Lower leg skin (tissue), 4 donors: ENCODE data around the gene LIAS. TPM values are rescaled to one million over a fixed set of nuclear protein-coding genes. Genes with fewer than 3 reads are reported as not detected.
"Not testable (repeated sequence)": the region's sequence is repeated elsewhere in the genome, so short reads cannot be mapped to it uniquely, and the experiment has no call there.

Experiments
- DNase-seq, 2 donors: peaks; one replicate each; pipeline ENCODE4 v3.0.0-alpha.2; 2019; ENCODE audit warnings: low spot score in 2 of 2
- H3K4me3 ChIP-seq: fragments of 200-600 bp; sonication (generic); 2 replicates; pipeline ENCODE4 v1.5.1; 2017; ENCODE audit warnings: mild to moderate bottlenecking, low read depth; ENCODE audit not compliant: poor library complexity, severe bottlenecking
- CTCF ChIP-seq, 3 donors: fragments of 450-650 bp; IDR thresholded peaks; one replicate each; pipeline ENCODE4 v1.5.1; 2016; ENCODE audit warnings: antibody characterized with exemption in 3 of 3, mild to moderate bottlenecking in 3 of 3, moderate library complexity in 2 of 3
- POLR2A ChIP-seq, 2 donors: fragments of 450-650 bp; IDR thresholded peaks; one replicate each; pipeline ENCODE4 v1.6.1; 2016 to 2017; ENCODE audit warnings: antibody characterized with exemption in 2 of 2, mild to moderate bottlenecking in 1 of 2, moderate library complexity in 1 of 2
- WGBS, 2 donors: methylation state at CpG; one replicate each; pipeline ENCODE4 v1.1.5; 2018; 5-methylcytosine and 5-hydroxymethylcytosine counted together
- intact Hi-C: fragments of 100-400 bp; cut with DNase I; formaldehyde crosslinking; loops from one replicate; pipeline ENCODE4 v1.15.0; 2023; ENCODE audit warnings: low total_unique reads
- total RNA-seq, 4 donors: library from RNA; depleted of rRNA; stranded (reverse); fragments of >200 nt; gene quantifications; one replicate each; pipeline ENCODE4 v1.1.0, GENCODE V29; 2016

The LIAS gene
- total RNA-seq, 4 donors from 2014 or later, result 10.1 to 18.5 (median 12.4) TPM

DNA sequence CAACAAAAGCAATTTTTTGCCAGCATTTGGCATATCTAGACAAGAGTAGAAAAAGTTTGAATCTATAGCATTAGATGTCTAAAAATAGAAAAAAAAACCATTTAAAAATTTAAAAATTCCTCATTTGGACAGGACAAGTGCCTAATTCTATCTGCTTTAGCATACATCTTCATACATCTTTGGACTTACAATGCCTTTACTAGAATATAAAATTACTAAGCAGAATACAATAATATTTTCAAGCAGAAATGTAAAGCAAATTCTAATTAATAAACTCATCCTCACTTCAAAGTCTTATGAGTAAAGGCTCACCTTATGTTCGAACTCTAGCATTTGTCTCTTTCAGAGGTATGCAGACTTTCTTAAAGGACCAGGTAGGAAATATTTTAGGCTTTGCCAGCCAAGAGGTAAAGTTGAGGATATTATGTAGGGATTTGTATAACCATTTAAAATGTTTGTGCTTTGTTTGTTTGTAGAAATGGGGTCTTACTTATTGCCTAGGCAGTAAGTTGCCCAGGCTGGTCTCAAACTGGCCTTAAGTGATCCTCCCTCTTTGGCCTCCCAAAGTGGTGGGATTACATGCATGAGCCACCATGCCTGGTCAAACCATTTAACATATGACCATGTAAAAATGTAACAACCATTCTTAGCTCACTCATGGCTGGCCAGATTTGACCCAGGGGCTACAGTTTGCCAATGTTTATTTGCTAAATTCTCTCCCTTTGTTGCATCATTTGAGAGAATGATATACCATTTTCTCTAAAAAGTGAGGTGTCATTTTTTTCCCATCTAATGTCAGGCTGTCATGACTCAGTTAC is 39.3 kb downstream of the LIAS start:
- 82 to 87% methylated on average over 1 of the region's 1 CpG for WGBS, 2 donors

DNA sequence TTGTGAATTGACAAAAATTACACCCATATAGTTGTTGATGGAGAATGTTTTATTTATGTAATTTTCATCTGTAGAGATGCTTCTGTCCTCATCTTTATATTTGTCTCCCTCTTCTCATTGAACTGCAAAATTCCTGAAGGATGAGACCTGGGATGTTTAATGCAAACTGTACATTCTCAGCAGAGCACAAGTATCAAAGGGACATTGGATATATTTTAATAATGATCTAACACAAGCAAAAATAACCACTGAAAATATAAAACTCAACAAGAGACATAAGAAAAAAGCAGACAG is 39.8 kb downstream of the LIAS start:
- TF ChIP-seq POLR2A (IDR thresholded peaks at IDR 0.05), result no peak
- no peak for TF ChIP-seq CTCF (IDR thresholded peaks at IDR 0.05)
- intact Hi-C loops, result no loop called here
- no peak overlapping the region for H3K4me3 ChIP-seq
- DNase-seq, result no peak

More for the DNA sequence above, 39.3 kb downstream of the LIAS start:
- no peak overlapping the region for H3K4me3 ChIP-seq
- no peak for DNase-seq
- intact Hi-C loops, result no loop called here
- no peak for TF ChIP-seq CTCF (IDR thresholded peaks at IDR 0.05)
- no peak for TF ChIP-seq POLR2A (IDR thresholded peaks at IDR 0.05)

- no peak for DNase-seq
- TF ChIP-seq CTCF (IDR thresholded peaks at IDR 0.05) (no peak), POLR2A (IDR thresholded peaks at IDR 0.05) (no peak)
- intact Hi-C loops, result no loop called here
- H3K4me3 ChIP-seq, result no peak overlapping the region
These were observed 43.3 kb downstream of the LIAS start for GRCh38 chr4:39502019-39502663.

DNA sequence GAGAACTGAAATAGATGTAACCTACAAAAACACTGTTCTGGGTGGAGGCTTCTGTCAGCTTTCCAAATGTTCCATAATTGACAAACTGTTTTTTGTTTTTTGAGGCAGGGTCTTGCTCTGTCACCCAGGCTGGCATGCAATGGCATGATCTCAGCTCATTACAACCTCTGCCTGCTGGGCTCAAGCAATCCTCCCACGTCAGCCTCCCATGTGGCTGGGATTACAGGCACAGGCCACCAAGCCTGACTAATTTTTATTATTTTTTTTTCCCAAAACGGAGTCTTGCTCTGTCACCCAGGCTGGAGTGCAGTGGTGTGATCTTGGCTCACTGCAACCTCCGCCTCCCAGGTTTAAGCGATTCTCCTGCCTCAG is 43.8 kb downstream of the LIAS start:
- intact Hi-C loops, H3K4me3 ChIP-seq, DNase-seq: not testable (repeated sequence)
- WGBS, 2 donors, result 77 to 89% methylated on average over 4 of the region's 4 CpGs

DNA sequence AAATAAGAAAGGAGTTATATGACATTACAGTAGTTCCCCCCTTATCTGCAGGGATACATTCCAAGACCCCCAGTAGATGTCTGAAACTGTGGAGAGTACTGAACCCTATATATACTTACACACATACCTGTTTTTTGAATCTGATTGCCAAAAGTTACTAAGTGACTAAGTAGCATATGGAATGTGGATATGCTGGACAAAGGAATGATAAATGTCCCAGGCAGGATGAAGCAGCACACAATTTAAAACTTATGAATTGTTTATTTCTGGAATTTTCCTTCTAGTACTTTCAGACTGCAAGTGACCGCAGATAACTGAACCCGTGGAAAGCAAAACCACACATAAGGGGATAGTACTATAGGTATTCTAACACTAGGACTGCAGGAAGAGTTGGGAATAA is 45.7 kb downstream of the LIAS start:
- intact Hi-C loops, result no loop called here
- 95 to 98% methylated on average over 2 of the region's 2 CpGs for WGBS, 2 donors
- no peak overlapping the region for H3K4me3 ChIP-seq
- no peak for DNase-seq
- TF ChIP-seq POLR2A (IDR thresholded peaks at IDR 0.05) (no peak), CTCF (IDR thresholded peaks at IDR 0.05) (no peak)

DNA sequence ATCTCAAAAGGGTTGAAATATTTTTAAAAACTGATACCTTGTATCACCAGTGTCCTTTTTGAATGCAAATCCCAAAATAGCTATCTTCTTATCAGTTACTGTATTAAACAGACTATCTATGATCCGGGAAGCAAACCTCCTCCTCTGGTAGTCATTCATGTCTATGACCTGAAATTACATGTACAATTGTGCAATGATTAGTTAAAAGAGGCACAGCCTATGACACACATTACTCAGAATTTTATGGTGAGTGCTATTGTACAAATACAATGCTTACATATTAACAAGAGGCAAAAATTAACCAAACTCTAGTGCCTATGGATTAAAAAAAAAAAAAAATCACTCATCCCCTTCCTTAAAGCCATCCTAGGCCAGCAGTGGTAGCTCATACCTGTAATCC is 46.7 kb downstream of the LIAS start:
- no peak for DNase-seq
- TF ChIP-seq POLR2A (IDR thresholded peaks at IDR 0.05) (no peak), CTCF (IDR thresholded peaks at IDR 0.05) (no peak)
- WGBS, 2 donors, result 64 to 86% methylated on average over 1 of the region's 1 CpG
- intact Hi-C loops, result no loop called here
- H3K4me3 ChIP-seq, result no peak overlapping the region
